H9 (cell line): ENCODE results near the gene NYAP1. TPM values are rescaled to one million over a fixed set of nuclear protein-coding genes. Genes with fewer than 3 reads are reported as not detected.
"Not testable (repeated sequence)": the region's sequence is repeated elsewhere in the genome, so short reads cannot be mapped to it uniquely, and the experiment has no call there.

Source experiments
- DNase-seq: peaks from one replicate; pipeline ENCODE4 v3.0.0-alpha.2; 2017
- H2AFZ ChIP-seq: one replicate; pipeline ENCODE4 v1.6.1; 2013; ENCODE audit warnings: mild to moderate bottlenecking, low read length, control low read depth, moderate library complexity
- H2AK5ac ChIP-seq: 2 replicates; pipeline ENCODE4 v1.6.1; 2013; ENCODE audit warnings: low read length, control low read depth, mixed read lengths; ENCODE audit not compliant: insufficient read length
- H2BK120ac ChIP-seq: one replicate; pipeline ENCODE4 v1.6.1; 2013; ENCODE audit warnings: low read depth, mild to moderate bottlenecking, low read length, control low read depth, inconsistent platforms; ENCODE audit not compliant: poor library complexity, severe bottlenecking
- H2BK12ac ChIP-seq: 2 replicates; pipeline ENCODE4 v1.6.1; 2013; ENCODE audit warnings: low read length, control low read depth, mixed read lengths, low read depth; ENCODE audit not compliant: insufficient read length
- H2BK15ac ChIP-seq: 2 replicates; pipeline ENCODE4 v1.6.1; 2013; ENCODE audit warnings: low read depth, low read length, control low read depth
- H2BK20ac ChIP-seq: one replicate; pipeline ENCODE4 v1.6.1; 2013; ENCODE audit warnings: low read depth, mild to moderate bottlenecking, low read length, control low read depth, inconsistent platforms; ENCODE audit not compliant: poor library complexity, severe bottlenecking
- H2BK5ac ChIP-seq: 2 replicates; pipeline ENCODE4 v1.6.1; 2013; ENCODE audit warnings: low read length, control low read depth, mixed read lengths; ENCODE audit not compliant: insufficient read length
- H3K14ac ChIP-seq: 2 replicates; pipeline ENCODE4 v1.6.1; 2013; ENCODE audit warnings: low read length, control low read depth; ENCODE audit not compliant: insufficient read depth
- H3K18ac ChIP-seq: 2 replicates; pipeline ENCODE4 v1.6.1; 2013; ENCODE audit warnings: low read depth, mild to moderate bottlenecking, mixed read lengths, low read length, control low read depth; ENCODE audit not compliant: insufficient read length
- H3K23ac ChIP-seq: 2 replicates; pipeline ENCODE4 v1.6.1; 2013; ENCODE audit warnings: low read length, control low read depth, mixed read lengths, low read depth; ENCODE audit not compliant: insufficient read length
- H3K23me2 ChIP-seq: 2 replicates; pipeline ENCODE4 v1.6.1; 2013; ENCODE audit warnings: low read depth, mild to moderate bottlenecking, mixed read lengths, low read length, control low read depth; ENCODE audit not compliant: insufficient read length, poor library complexity, severe bottlenecking
- H3K27ac ChIP-seq: 2 replicates; pipeline ENCODE4 v1.5.1; 2013; ENCODE audit warnings: low read length, control low read depth, mixed read lengths, low read depth; ENCODE audit not compliant: insufficient read length
- H3K27me3 ChIP-seq: 2 replicates; pipeline ENCODE4 v1.6.1; 2013; ENCODE audit warnings: low read length, control low read depth, inconsistent platforms; ENCODE audit not compliant: insufficient read depth
- H3K4ac ChIP-seq: 2 replicates; pipeline ENCODE4 v1.6.1; 2013; ENCODE audit warnings: low read depth, mild to moderate bottlenecking, control low read depth, inconsistent platforms, low read length, moderate library complexity
- H3K4me1 ChIP-seq: 2 replicates; pipeline ENCODE4 v1.6.1; 2013; ENCODE audit warnings: low read length, control low read depth, inconsistent platforms; ENCODE audit not compliant: insufficient read depth
- H3K4me2 ChIP-seq: 2 replicates; pipeline ENCODE4 v1.6.1; 2013; ENCODE audit warnings: low read length, control low read depth, mixed read lengths; ENCODE audit not compliant: insufficient read length, insufficient read depth
- H3K56ac ChIP-seq: 2 replicates; pipeline ENCODE4 v1.6.1; 2013; ENCODE audit warnings: low read depth, mild to moderate bottlenecking, mixed read lengths, low read length, control low read depth; ENCODE audit not compliant: insufficient read length
- H3K79me1 ChIP-seq: 2 replicates; pipeline ENCODE4 v1.6.1; 2013; ENCODE audit warnings: low read depth, mild to moderate bottlenecking, moderate library complexity, low read length, control low read depth, inconsistent platforms; ENCODE audit not compliant: insufficient read depth, poor library complexity, severe bottlenecking
- H3K79me2 ChIP-seq: 2 replicates; pipeline ENCODE4 v1.6.1; 2013; ENCODE audit warnings: low read length, control low read depth, inconsistent platforms; ENCODE audit not compliant: insufficient read depth
- H3K9ac ChIP-seq: 2 replicates; pipeline ENCODE4 v1.6.1; 2013; ENCODE audit warnings: low read length, control low read depth, mixed read lengths; ENCODE audit not compliant: insufficient read length; ENCODE audit errors: extremely low read depth
- H3K9me3 ChIP-seq: one replicate; pipeline ENCODE4 v1.6.1; 2013; ENCODE audit warnings: low read depth, low read length, inconsistent platforms; ENCODE audit not compliant: control insufficient read depth
- H3T11ph ChIP-seq: one replicate; pipeline ENCODE4 v1.6.1; 2013; ENCODE audit warnings: mild to moderate bottlenecking, low read length, control low read depth, inconsistent platforms
- H4K20me1 ChIP-seq: one replicate; pipeline ENCODE4 v1.6.1; 2013; ENCODE audit not compliant: control insufficient read depth, insufficient read length, insufficient read depth
- H4K5ac ChIP-seq: 2 replicates; pipeline ENCODE4 v1.6.1; 2013; ENCODE audit warnings: low read depth, mild to moderate bottlenecking, mixed read lengths, low read length, control low read depth; ENCODE audit not compliant: insufficient read length
- H4K8ac ChIP-seq: replicated peaks from 2 replicates; pipeline ENCODE4 v1.6.1; 2013; ENCODE audit warnings: low read length, control low read depth, mixed read lengths, low read depth; ENCODE audit not compliant: insufficient read length
- H4K91ac ChIP-seq: 2 replicates; pipeline ENCODE4 v1.6.1; 2013; ENCODE audit warnings: low read depth, mild to moderate bottlenecking, moderate library complexity, mixed read lengths, low read length, control low read depth; ENCODE audit not compliant: insufficient read length
- H3K27ac Mint-ChIP-seq, 3 experiments: 2 replicates in 2 of 3; 3 replicates in 1 of 3; pipeline ENCODE4 v1.8.0; 2020 to 2021; ENCODE audit warnings: mixed read lengths in 3 of 3, mild to moderate bottlenecking in 1 of 3, moderate library complexity in 1 of 3
- H3K27me3 Mint-ChIP-seq: 2 replicates; pipeline ENCODE4 v1.8.0; 2021; ENCODE audit warnings: low read depth, mild to moderate bottlenecking, moderate library complexity, mixed read lengths
- H3K36me3 Mint-ChIP-seq, 3 experiments: 2 replicates in 2 of 3; 3 replicates in 1 of 3; pipeline ENCODE4 v1.8.0; 2020 to 2021; ENCODE audit warnings: low read depth in 3 of 3, mixed read lengths in 3 of 3; ENCODE audit not compliant: insufficient read depth in 1 of 3
- H3K4me1 Mint-ChIP-seq, 2 experiments: 2 replicates each; pipeline ENCODE4 v1.8.0; 2020; ENCODE audit warnings: mixed read lengths in 2 of 2
- H3K4me3 Mint-ChIP-seq, 2 experiments: 2 replicates in 1 of 2; 3 replicates in 1 of 2; pipeline ENCODE4 v1.8.0; 2020 to 2021; ENCODE audit warnings: mild to moderate bottlenecking in 2 of 2, mixed read lengths in 2 of 2, moderate library complexity in 1 of 2
- H3K9me3 Mint-ChIP-seq, 2 experiments: 2 replicates in 1 of 2; 3 replicates in 1 of 2; pipeline ENCODE4 v1.8.0; 2020; ENCODE audit warnings: mild to moderate bottlenecking in 2 of 2, mixed read lengths in 2 of 2, moderate library complexity in 1 of 2
- CTCF ChIP-seq: fragments of 200-600 bp; sonication (generic); conservative IDR thresholded peaks from 3 replicates; pipeline ENCODE4 v1.8.0; 2021; ENCODE audit warnings: antibody characterized with exemption, mild to moderate bottlenecking
- WGBS: extraction: QIAGEN DNeasy Blood & Tissue Kit; methylation state at CpG from one replicate; pipeline ENCODE4 v1.1.7; 2013; ENCODE audit warnings: missing lambda C conversion rate, low lambda C conversion rate, mixed read lengths; ENCODE audit not compliant: insufficient read length; ENCODE audit errors: extremely low coverage; 5-methylcytosine and 5-hydroxymethylcytosine counted together
- total RNA-seq: library from RNA; stranded (reverse); gene quantifications from 2 replicates; pipeline ENCODE4 v1.2.1, GENCODE V29; 2021

The NYAP1 gene
- total RNA-seq, 1 experiment from 2014 or later = 3.2 TPM

- no peak overlapping the region for H2BK5ac ChIP-seq
- no peak overlapping the region for H3K27ac Mint-ChIP-seq
- H2AFZ ChIP-seq = no peak overlapping the region
- no peaks in the 10 kb centered on the region for H3K4me1 ChIP-seq
- H3K56ac ChIP-seq = no peak overlapping the region
- H2AK5ac ChIP-seq = no peak overlapping the region
- no peaks in the 10 kb centered on the region for H3K79me1 ChIP-seq
- H3K4me1 Mint-ChIP-seq = peaks cover 2 to 3% of the 10 kb centered on the region in 2 experiments; a peak in 3 of 4 replicates
- H3K14ac ChIP-seq = no peak overlapping the region
- H3K79me2 ChIP-seq = no peaks in the 10 kb centered on the region
- H3K4me3 Mint-ChIP-seq = no peak overlapping the region
- peaks cover 12 to 19% of the 10 kb centered on the region in 2 experiments for H3K9me3 Mint-ChIP-seq
- H4K5ac ChIP-seq = no peak overlapping the region
- no CpG with 5 or more reads among the region's 2 CpGs for WGBS
- no peak overlapping the region for H2BK15ac ChIP-seq
- no peak overlapping the region for H3T11ph ChIP-seq
- H3K36me3 Mint-ChIP-seq = no peaks in the 10 kb centered on the region; a peak in 2 of 7 replicates
- no peak overlapping the region for H3K4ac ChIP-seq
- no peaks in the 10 kb centered on the region for H4K20me1 ChIP-seq
- no peak overlapping the region for H3K9ac ChIP-seq
- no peak overlapping the region for H3K27ac ChIP-seq
- H2BK12ac ChIP-seq = no peak overlapping the region
- H3K23ac ChIP-seq = no peak overlapping the region
- no peaks in the 10 kb centered on the region for H3K9me3 ChIP-seq
- no peak overlapping the region for H4K8ac ChIP-seq
- H4K91ac ChIP-seq = no peak overlapping the region
- H3K23me2 ChIP-seq = no peaks in the 10 kb centered on the region
- no peak overlapping the region for H3K18ac ChIP-seq
- DNase-seq = no peak
- H3K4me2 ChIP-seq = no peak overlapping the region
- H3K27me3 ChIP-seq = no peaks in the 10 kb centered on the region
- H2BK20ac ChIP-seq = no peak overlapping the region
- TF ChIP-seq CTCF = no peak
- H3K27me3 Mint-ChIP-seq = peaks cover 3% of the 10 kb centered on the region; the same call in 1 of the 2 replicates
- no peak overlapping the region for H2BK120ac ChIP-seq
Measured at GRCh38 chr7:100521076-100521475, 37.3 kb downstream of the NYAP1 start.

- not testable (repeated sequence) for H3K14ac ChIP-seq, H2BK5ac ChIP-seq, H3K4me1 ChIP-seq, H3K36me3 Mint-ChIP-seq, H3K27me3 ChIP-seq, H2BK12ac ChIP-seq, H3K4me1 Mint-ChIP-seq, H3K9me3 ChIP-seq, H2BK20ac ChIP-seq, H4K5ac ChIP-seq, H4K8ac ChIP-seq, H3K9ac ChIP-seq, H3K79me2 ChIP-seq, H4K91ac ChIP-seq, H2BK120ac ChIP-seq, H3K4me3 Mint-ChIP-seq, H3K23ac ChIP-seq, H3K27ac Mint-ChIP-seq, H3K4me2 ChIP-seq, H3K4ac ChIP-seq, H2AFZ ChIP-seq, H3K27ac ChIP-seq, H2BK15ac ChIP-seq, DNase-seq, H3K56ac ChIP-seq, H3K27me3 Mint-ChIP-seq, H2AK5ac ChIP-seq, H3K79me1 ChIP-seq, H3K18ac ChIP-seq, H4K20me1 ChIP-seq, H3T11ph ChIP-seq, H3K23me2 ChIP-seq
- no CpG with 5 or more reads among the region's 3 CpGs for WGBS
- peaks cover 12 to 16% of the 10 kb centered on the region in 2 experiments for H3K9me3 Mint-ChIP-seq
Measured at GRCh38 chr7:100521909-100522593, 38.3 kb downstream of the NYAP1 start.
